ENCODE results near the gene ESRRB.
"Not testable (repeated sequence)": the region's sequence is repeated elsewhere in the genome, so short reads cannot be mapped to it uniquely, and the experiment has no call there.

ESRRB gene

DNA sequence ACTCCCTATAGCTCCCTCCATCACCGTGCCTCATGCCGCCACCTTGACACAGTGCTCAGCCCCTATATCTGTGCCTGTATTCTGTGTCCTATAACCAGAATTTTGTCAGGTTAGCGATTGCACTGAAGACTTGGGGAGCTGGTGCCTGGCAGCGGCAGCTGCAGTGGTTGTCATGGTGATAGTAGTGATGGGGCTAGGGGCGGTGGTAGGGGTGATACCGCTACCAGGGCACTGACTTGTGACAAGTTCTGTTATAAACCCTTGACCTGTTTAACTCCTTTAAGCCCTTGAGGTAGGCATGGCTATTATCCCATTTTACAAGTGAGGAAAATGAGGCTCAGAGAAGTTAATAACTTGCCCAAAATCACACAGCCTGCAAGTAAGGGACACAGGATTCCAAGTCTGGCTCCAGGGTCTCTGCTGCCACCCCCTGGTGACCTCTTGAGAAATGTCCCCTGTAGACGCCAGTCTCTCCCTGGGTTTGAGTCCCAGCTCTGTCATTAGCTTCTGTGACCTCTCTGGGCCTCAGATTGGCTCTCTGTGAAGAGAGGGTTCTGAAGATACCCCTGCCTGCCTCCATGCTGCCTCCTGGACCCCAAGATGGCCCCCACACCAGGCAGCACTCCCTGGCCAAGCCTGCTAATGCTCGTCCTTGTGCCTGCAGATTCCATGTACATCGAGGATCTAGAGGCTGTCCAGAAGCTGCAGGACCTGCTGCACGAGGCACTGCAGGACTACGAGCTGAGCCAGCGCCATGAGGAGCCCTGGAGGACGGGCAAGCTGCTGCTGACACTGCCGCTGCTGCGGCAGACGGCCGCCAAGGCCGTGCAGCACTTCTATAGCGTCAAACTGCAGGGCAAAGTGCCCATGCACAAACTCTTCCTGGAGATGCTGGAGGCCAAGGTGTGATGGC, 121.9 kb downstream of the ESRRB start:
- DNase-seq (ENCODE audit: low read depth), result no peak

DNA sequence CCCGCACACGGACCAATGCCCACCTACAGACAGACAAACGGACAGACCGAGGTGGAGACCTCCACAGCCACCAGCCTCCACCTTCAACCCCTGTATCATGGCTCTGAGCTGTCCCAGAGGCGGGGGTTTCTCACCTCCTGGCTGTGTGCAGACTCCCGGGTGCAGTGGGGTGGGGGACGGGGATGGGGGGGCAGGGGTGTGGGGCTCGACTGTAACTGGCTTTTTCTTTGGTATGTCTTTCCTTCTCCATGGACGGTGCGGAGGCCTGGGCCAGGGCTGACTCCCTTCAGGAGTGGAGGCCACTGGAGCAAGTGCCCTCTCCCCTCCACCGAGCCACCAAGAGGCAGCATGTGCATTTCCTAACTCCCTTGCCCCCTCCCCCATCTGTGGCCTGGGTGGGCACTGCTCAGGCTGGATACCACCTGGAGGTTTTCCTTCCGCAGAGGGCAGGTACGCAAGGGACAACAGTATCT, 122.6 kb downstream of the ESRRB start:
- DNase-seq (ENCODE audit: low read depth), result no peak

DNA sequence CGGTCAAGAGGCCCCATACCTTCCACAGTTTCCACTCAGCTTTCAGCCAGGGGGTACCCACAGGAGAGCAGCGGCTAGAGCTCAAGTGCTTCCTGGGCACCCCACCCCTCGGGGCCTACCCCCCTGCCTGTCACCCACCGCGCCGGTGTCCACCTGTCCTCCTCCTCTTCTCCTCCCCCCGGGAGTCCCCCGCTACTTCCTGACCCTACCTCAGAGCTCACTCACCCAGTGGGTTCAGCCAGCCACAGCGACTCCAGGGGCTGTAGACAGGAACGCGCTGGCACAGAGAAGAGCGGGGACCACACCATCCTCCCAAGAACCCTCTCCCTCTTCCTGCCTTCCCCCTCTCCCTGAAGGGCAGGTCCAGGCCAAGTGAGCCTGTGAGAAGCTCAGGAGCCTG, 123.0 kb downstream of the ESRRB start:
- no peak for DNase-seq (ENCODE audit: low read depth)

DNA sequence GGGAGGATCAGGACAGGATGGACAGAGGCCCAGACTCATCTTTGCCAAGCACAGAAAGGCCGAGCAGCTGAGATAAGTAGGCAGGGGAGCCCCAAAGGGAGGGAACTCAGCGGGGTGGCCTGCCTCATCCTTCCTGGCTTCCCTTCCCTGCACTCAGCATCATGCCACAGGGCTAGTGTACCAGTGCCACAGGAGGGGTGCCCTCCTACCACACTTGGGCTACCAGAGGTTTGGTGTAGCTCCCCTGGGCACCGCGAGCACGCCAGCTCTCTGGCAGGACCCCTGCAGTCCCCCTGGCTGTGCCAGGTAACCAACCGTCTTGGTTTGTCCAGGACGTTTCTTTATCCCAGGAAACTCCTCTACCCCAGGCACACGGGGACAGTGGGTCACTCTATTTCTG, 123.5 kb downstream of the ESRRB start:
- DNase-seq (ENCODE audit: low read depth), result no peak

DNA sequence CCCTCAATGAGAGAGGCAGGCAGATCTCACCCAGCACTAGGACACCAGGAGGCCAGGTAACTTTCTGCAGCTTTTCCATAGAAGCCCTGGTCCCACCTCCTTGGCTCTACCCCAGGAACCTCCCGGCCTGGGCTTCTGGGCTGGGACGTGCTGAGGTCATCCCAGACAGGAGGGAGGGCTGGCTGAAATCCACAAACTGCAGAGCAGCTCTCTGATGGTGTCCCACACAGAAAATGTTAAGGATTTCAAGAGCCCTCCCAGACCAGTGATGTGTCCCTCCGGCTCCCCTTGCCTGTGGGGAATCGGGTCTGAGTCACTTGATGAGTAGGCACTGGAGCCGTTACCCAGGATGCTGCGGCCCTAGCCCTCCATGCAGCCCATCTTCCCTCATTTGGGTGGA, 124.1 kb downstream of the ESRRB start:
- DNase-seq (ENCODE audit: low read depth), result no peak

DNA sequence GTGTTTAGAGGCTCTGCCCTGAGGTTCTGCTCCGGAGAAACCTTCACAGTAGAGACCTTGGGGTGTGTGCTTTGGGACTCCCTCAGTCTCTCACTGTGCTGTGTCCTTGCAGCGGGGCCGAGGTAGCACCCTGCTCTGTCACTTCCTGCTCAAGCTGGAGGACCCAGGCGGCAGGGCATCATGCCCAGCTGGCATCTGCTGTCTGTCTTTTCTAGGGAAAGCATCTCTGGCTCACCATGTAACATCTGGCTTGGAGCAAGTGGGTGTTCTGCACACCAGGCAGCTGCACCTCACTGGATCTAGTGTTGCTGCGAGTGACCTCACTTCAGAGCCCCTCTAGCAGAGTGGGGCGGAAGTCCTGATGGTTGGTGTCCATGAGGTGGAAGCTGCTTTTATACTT, 124.5 kb downstream of the ESRRB start:
- no peak for DNase-seq (ENCODE audit: low read depth)

DNA sequence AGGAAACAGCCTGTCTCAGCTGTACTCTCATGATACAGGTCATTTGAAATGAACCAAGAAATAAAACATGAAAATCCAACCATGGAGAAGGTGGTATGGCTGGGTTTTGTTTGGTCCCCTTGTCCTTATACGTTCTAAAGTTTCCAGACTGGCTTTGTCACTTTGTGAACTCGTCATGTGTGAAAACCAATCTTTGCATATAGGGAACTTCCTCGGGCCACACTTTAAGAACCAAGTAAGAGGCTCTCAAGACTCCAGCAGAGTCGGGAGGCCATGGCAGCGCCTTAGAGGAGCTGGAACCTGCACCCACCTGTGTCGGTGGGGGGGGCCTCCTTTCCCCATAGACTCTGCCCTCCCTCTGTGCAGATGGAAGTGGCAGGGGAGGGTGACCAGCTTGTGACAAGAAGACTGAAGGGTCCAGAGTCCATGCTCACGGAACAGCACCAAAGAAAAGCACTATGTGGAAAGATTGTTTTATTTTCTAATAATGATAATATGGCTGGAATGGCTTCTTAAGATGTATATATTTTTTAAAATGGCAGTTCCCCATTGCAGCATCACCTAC, 125.3 kb downstream of the ESRRB start:
- DNase-seq (ENCODE audit: low read depth), result no peak

DNA sequence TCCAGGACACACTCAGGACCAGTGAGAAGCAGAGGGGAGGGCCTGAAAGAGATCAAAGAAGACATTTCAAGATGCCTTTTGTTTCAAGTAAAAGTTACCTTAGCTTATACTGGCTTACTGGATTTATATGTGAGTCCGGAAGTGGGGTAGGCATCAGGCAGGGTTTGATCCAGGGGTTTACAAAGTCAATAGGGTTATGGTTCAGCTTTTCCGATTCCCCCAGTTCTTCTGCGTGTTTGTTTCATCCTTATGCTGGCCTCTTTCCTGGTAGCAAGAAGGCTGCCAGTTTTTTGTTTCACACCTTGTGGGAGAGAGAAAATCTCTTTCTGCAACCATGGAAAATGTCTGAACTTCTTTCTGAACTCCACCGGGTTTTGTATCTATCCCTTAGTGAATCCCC, 126.3 kb downstream of the ESRRB start:
- DNase-seq (ENCODE audit: low read depth), result no peak

DNA sequence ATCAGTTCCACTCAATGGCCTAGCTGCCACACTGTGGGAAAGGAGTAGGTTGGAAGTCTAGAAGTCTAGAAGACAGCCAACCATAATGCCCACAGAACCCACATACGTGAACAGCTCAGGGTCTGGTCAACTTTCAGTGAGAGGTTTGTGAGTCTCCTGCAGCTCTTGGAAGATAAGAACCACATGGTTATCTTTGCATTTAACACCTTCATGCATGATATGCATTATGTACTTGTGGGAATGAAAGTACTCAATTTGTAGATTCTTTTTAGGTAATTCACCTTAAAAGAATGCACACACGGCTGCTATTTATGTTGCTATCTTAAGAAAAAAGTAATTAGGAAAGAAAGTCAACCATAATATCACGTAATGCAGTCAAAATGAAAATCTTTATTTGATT, 126.7 kb downstream of the ESRRB start:
- DNase-seq (ENCODE audit: low read depth), result no peak

DNA sequence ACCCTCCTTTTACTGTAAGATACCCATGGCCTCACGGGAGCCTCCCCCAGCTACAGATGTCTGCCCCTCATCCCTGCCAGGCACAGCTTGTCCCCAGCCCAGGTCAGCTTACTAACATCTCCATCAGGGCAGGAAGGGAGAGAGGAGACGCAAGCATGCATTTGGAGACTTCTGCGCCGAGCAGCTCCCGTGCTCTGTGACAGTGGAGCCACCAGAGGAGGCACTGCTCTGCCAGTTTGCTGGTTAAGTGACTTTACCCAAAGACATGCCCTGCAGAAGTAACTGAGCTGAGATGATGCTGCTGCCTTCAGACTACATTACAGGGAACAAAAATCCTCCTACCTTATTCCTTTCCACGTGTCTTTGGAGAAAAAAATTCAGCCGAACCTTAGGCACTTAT, 133.4 kb downstream of the ESRRB start:
- DNase-seq (ENCODE audit: low read depth), result no peak

DNA sequence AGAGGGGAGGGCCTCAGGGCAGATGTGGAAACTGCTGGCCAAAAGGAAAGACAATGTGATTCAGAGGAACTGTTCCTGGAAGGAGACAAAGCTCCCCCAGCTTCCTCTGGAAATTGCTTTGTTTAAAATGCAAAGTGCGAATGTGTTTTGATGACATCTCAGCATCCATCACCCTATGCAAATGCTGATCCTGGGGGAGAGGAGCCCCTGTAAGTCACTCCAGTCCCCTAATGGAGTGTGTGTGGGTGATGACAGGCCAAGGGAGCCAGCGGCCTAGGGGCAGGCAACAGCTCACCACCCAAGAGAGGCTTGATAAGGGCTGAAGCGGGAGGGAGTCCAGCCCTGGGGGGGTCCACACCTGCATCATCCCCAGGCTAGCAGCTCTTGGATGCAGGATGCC, 134.2 kb downstream of the ESRRB start:
- DNase-seq (ENCODE audit: low read depth), result no peak

DNA sequence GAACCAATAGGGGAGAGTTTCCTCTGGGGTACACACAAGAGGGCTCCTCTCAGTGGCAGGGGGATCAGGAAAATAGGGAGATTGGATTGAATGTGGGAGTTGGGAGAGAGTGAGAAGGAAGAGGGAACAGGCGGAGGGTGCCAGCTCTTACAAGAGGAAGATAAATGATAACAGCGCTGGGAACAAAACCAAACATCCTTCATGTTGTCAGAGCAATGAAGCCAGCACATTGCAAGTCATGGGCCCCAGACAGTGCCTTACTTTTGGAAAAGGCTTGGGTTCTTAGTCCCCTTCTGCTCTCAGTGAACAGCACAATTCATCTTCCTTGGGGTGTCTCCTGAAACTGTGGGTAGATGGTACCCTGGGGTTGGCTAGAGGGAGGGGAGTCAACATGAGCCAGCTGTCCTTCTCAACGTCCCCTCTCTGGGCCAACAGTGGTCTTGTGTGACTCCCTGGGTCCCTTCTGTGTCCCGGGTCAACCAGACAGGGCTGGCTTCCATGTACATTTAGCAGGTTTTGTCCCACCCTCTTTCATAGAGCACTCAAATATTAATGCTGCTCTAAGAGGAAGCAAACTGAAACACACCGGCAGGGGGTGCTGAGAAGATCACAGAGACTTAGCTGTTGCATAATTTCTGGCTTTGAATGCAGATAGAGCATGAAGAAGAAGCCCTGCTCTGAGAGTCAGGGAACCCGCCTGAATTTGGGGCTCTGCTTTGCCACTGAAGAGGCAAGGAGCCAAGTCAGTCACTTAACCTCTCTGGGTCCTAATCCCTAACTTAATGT, 138.5 kb downstream of the ESRRB start:
- DNase-seq (ENCODE audit: low read depth), result no peak

DNA sequence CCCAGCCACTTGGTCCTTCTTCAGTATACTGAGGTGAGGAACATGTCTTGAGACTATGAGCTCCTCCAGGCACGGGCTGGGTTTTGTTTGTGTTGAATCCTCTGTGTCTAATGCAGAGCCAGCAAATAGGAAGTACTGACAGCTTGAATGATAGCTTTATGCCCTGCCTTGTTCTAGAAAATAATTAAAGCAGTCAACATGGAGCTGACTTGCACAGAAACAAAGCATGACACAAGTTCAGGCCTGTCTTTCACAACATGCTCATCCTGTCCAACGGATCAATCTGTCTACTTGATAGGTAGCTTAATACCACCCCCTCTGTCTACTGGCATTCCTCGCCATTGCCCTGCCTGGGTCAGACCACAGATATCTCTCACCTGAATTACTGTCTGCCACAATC, 140.9 kb downstream of the ESRRB start:
- no peak for DNase-seq (ENCODE audit: low read depth)

DNA sequence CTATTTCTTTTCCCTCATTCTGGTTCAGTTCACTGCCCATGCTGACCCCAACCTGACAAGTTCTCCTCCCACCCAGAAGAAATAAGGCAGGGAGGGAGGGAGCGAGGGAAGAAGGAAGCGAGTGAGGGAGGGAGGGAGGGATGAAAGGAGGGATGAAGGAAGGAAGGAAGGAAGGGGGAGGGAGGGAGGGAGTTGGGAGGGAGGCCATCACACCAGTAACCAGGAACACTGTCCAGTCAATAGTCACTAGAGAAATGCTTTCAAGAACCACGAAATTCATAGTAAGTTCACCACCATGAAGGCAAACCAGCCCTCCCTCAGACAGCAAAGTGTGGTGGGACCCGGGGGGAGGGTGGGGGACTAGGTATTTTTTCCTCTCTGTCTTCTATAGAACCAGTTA, 142.4 kb downstream of the ESRRB start:
- no peak for DNase-seq (ENCODE audit: low read depth)

DNA sequence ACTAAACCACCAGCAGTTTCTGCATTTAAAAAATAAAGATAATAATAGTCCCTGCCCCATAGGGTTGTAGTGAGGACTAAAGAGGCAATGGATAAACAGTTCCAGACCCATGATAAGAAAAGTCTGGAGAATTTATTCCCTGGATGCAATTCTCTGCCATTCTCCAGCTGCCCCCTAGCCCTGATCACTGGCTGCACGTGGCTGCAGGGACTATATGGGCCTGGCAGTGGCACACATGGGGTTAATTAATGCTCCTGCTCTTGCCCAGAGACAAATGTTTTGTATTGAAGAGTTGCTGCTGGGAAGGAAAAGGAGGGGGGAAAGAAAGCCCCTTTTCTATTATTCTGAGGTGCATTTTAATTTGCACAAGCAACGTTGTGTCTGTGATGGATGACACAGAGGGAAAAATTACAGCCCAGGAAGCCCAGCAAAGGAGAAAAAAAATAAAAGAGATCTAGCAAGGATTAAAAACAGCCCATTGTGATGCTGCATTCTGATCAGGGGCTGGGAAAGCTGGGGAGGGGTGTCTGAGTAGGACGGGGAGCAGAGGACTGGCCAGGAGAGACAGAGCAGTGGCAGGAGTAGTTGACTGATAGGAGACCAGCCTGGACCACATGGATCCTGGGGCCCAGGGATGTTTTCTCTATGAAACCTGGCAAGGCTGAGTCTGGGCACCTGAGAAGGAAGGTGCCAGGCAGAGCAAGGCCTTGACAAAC, 149.3 kb downstream of the ESRRB start:
- DNase-seq (ENCODE audit: low read depth), result no peak

DNA sequence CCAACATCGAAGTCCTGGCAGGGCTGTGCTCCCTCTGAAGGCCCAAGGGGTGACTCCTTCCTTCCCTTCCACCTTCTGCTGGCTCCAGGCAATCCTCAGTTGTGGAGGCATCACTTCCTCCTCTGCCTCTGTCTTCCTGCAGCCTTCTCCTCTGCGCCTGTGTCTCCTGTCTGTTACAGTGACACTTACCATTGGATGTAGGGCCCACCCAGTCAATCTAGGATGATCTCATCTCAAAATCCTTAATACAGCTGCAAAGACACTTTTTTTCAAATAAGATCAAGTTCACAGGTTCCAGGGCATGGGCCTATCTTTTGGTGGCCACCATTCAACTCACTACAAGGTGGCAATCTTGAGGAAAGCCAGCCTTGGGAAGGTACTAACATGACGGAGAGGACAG, 155.1 kb downstream of the ESRRB start:
- no peak for DNase-seq (ENCODE audit: low read depth)

DNA sequence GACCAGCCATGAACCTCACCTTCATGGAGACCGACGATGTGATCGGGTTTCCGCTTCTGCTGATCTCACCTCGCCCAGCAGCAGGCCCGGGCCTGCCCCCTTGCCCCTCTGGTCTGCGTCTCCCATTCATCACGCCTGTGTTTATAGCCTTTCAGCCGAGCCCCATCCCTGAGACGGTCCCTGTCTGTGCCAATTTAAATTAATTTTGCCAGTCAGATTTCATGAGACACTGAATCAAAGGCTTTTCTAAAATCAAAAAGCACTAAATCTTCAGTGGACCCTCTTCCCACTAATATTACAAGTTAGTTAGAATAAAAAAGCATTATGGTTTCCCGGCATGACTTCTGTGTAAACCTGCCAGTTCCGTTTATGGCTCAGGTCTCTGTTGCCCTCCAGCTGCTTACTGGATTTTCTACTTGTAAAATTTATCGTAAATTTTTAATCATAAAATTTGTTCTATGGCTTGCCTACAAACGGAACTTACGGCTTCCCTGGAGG, 155.9 kb downstream of the ESRRB start:
- no peak for DNase-seq (ENCODE audit: low read depth)

DNA sequence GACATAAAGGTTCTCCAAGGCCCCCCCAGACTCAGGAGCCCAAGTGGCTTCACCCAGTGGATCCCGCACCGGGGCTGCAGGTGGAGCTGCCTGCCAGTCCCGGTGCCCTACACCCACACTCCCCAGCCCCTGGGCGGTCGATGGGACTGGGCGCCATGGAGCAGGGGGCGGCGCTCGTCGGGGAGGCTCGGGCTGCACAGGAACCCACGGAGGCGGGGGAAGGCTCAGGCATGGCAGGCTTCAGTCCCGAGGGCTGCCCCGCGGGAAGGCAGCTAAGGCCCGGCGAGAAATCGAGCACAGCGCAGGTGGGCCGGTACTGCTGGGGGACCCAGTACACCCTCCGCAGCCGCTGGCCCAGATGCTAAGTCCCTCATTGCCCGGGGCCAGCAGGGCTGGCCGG, 160.7 kb downstream of the ESRRB start:
- not testable (repeated sequence) for DNase-seq (ENCODE audit: low read depth)

DNA sequence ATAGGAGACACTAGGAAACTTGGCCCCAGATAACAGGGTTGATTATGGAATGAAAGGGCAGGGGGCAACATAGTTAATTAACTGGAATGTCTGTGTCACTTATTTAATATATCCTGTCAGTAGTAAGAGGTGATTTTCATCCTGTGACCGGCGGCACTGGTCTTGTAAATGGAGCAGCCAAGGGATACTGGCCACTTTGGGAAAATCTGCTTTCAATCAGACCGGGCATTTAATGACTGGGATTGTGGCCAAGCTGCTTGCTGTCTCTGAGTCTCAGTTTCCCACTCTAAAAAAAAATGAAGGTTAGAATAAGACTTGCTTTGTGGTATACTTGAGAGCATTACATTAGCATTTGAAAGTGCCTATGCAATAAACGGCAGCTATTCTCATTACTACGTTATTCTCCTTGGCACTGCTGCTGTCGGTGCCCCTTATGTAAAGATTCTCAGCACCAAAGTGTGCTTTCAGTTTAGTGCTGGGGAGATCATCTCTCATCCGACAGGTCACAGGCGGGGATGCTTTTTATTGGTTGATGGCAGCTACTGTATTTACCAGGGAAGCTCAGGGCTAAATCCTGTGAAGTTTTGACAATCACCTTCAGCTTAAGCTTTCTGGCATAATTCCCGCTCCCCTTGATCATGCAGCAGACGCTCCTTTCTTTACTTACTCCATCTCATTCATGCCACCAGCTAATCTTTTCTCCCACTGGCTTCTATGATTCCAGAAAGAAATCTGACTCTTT, 162.1 kb downstream of the ESRRB start:
- DNase-seq (ENCODE audit: low read depth), result no peak

DNA sequence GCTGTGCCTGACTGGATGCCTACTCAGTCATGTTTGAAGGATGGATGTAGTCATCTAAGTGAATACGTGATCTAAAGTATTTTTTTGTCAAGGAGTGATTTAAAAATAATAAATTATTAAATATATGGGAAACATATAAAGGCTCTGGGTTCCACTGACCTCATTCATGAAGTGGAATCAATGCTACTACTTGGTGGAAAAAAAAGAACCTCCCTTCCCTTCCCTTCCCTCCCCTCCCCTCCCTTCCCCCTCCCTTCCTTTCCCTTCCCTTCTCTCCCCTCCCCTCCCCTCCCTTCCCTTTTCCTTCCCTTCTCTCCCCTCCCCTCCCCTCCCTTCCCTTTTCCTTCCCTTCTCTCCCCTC, 162.7 kb downstream of the ESRRB start:
- DNase-seq (ENCODE audit: low read depth), result no peak

DNA sequence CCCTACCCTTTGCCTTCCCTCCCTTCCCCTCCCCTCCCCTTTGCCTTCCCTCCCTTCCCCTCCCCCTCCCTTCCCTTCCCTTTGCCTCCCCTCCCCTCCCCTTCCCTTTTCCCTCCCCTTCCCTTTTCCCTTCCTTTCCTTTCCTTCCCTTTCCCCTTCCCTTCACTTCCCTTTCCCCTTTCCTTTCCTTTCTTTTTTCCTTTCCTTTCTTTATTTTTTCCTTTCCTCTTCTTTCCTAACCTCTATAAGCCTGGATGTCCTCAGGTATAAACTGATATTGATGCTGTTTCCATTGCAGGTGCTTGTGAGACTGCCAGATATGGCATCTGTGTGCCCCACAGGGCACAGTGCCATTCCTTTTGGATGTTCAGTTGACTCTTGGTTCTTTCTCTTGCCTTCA, 163.2 kb downstream of the ESRRB start:
- DNase-seq (ENCODE audit: low read depth), result no peak
